SK-N-SH treated with all-trans-retinoic acid at 6 μM for 48 hours (cell line): ENCODE results near the gene E2F8.

Experiments
- ATAC-seq: fragments of 200-7000 bp; cut with Tn5 transposase; 3 replicates; pipeline ENCODE4 v1.9.1; 2020; ENCODE audit warnings: mild to moderate bottlenecking, moderate library complexity
- ARNTL ChIP-seq: fragments of 450-650 bp; formaldehyde crosslinking; IDR thresholded peaks from 2 replicates; pipeline ENCODE4 v1.5.0; 2020; ENCODE audit warnings: low read depth, mild to moderate bottlenecking, moderate library complexity, borderline replicate concordance
- BACH2 ChIP-seq: fragments of 250-450 bp; sonication (Bioruptor Pico); IDR thresholded peaks from 2 replicates; pipeline ENCODE4 v1.9.0; 2021; ENCODE audit warnings: mild to moderate bottlenecking, borderline replicate concordance
- CREB5 ChIP-seq: fragments of 250-450 bp; sonication (Bioruptor Pico); IDR thresholded peaks from 2 replicates; pipeline ENCODE4 v1.5.1; 2020; ENCODE audit warnings: low read depth, mild to moderate bottlenecking, moderate library complexity
- CSDC2 ChIP-seq: fragments of 250-450 bp; sonication (Bioruptor Pico); IDR thresholded peaks from 2 replicates; pipeline ENCODE4 v1.5.0; 2020; ENCODE audit warnings: mild to moderate bottlenecking, moderate library complexity
- ESRRG ChIP-seq: fragments of 250-450 bp; sonication (Bioruptor Pico); IDR thresholded peaks from 2 replicates; pipeline ENCODE4 v1.6.1; 2021; ENCODE audit warnings: mild to moderate bottlenecking
- GLIS3 ChIP-seq: fragments of 250-450 bp; sonication (Bioruptor Pico); IDR thresholded peaks from 2 replicates; pipeline ENCODE4 v1.5.0; 2020; ENCODE audit warnings: mild to moderate bottlenecking, moderate library complexity
- ISL1 ChIP-seq: fragments of 250-450 bp; sonication (Bioruptor Pico); IDR thresholded peaks from 2 replicates; pipeline ENCODE4 v2.1.2; 2022; ENCODE audit warnings: mild to moderate bottlenecking, moderate library complexity
- OSR1 ChIP-seq: fragments of 250-450 bp; sonication (Bioruptor Pico); IDR thresholded peaks from 2 replicates; pipeline ENCODE4 v1.8.0; 2022; ENCODE audit warnings: moderate library complexity, mild to moderate bottlenecking, inconsistent platforms
- PPARA ChIP-seq: fragments of 250-450 bp; sonication (Bioruptor Pico); IDR thresholded peaks from 2 replicates; pipeline ENCODE4 v1.5.0; 2020; ENCODE audit warnings: mild to moderate bottlenecking, borderline replicate concordance
- SNAI2 ChIP-seq: fragments of 250-450 bp; sonication (Bioruptor Pico); IDR thresholded peaks from 2 replicates; pipeline ENCODE4 v1.5.0; 2020; ENCODE audit warnings: mild to moderate bottlenecking, moderate library complexity
- TCF4 ChIP-seq: fragments of 250-450 bp; sonication (Bioruptor Pico); IDR thresholded peaks from 2 replicates; pipeline ENCODE4 v1.8.0; 2021; ENCODE audit warnings: mild to moderate bottlenecking, moderate library complexity, borderline replicate concordance
- TOX ChIP-seq: fragments of 250-450 bp; sonication (Bioruptor Pico); IDR thresholded peaks from 2 replicates; pipeline ENCODE4 v1.8.0; 2021; ENCODE audit warnings: mild to moderate bottlenecking, moderate library complexity, borderline replicate concordance
- ZC3H10 ChIP-seq: fragments of 250-450 bp; sonication (Bioruptor Pico); IDR thresholded peaks from 2 replicates; pipeline ENCODE4 v1.5.1; 2021; ENCODE audit warnings: mild to moderate bottlenecking, moderate library complexity
- ZFP3 ChIP-seq: fragments of 250-450 bp; sonication (Bioruptor Pico); IDR thresholded peaks from 2 replicates; pipeline ENCODE4 v1.5.0; 2020; ENCODE audit warnings: mild to moderate bottlenecking, moderate library complexity
- ZFP30 ChIP-seq: fragments of 450-650 bp; formaldehyde crosslinking; IDR thresholded peaks from 2 replicates; pipeline ENCODE4 v1.5.0; 2022; ENCODE audit warnings: mild to moderate bottlenecking, moderate library complexity
- ZNF565 ChIP-seq: fragments of 450-650 bp; formaldehyde crosslinking; conservative IDR thresholded peaks from 2 replicates; pipeline ENCODE4 v1.5.0; 2020; ENCODE audit warnings: low read depth, mild to moderate bottlenecking, moderate library complexity
- ZNF70 ChIP-seq: fragments of 450-650 bp; formaldehyde crosslinking; IDR thresholded peaks from 2 replicates; pipeline ENCODE4 v1.5.0; 2020; ENCODE audit warnings: mild to moderate bottlenecking, moderate library complexity
- ZNF8 ChIP-seq: fragments of 450-650 bp; formaldehyde crosslinking; IDR thresholded peaks from 2 replicates; pipeline ENCODE4 v1.5.0; 2020; ENCODE audit warnings: mild to moderate bottlenecking, moderate library complexity
- TF ChIP-seq, protein P1 (sequence below): fragments of 250-450 bp; sonication (Bioruptor Pico); IDR thresholded peaks from 2 replicates; pipeline ENCODE4 v1.5.1; 2021; ENCODE audit warnings: mild to moderate bottlenecking, moderate library complexity
- TF ChIP-seq, protein P2 (sequence below): fragments of 250-450 bp; sonication (Bioruptor Pico); IDR thresholded peaks from 2 replicates; pipeline ENCODE4 v1.8.0; 2021; ENCODE audit warnings: low read depth, mild to moderate bottlenecking, moderate library complexity, borderline replicate concordance
- TF ChIP-seq, protein P3 (sequence below): fragments of 250-450 bp; sonication (Bioruptor Pico); IDR thresholded peaks from 2 replicates; pipeline ENCODE4 v1.8.0; 2020; ENCODE audit warnings: mild to moderate bottlenecking, moderate library complexity, borderline replicate concordance
- TF ChIP-seq, protein P4 (sequence below): fragments of 250-450 bp; sonication (Bioruptor Pico); IDR thresholded peaks from 2 replicates; pipeline ENCODE4 v1.5.0; 2020; ENCODE audit warnings: mild to moderate bottlenecking, moderate library complexity

The E2F8 gene

DNA sequence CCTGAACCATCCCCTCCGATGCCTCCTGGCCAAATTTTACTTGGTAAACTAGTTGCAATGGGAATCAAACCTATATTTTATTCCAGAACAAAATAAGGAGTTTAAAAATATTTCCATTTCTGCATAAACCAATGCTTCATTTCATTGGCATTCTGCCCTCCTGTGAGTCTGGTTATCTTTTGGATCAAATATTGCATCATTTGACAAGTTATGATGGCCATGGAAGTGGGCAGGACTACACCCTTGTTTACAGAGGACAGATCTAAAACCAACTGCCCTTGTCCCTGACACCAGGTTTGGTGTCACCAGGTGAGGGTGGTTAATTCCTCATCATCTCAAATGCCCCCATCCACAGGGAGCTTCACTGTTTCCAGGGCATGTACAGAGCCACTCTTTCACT is 28.2 kb upstream of the E2F8 start:
- ATAC-seq = no peak
- TF ChIP-seq BACH2 (CRISPR knock-in tag) = no peak
- no peak for TF ChIP-seq ESRRG (CRISPR knock-in tag)
- TF ChIP-seq, protein P1, sequence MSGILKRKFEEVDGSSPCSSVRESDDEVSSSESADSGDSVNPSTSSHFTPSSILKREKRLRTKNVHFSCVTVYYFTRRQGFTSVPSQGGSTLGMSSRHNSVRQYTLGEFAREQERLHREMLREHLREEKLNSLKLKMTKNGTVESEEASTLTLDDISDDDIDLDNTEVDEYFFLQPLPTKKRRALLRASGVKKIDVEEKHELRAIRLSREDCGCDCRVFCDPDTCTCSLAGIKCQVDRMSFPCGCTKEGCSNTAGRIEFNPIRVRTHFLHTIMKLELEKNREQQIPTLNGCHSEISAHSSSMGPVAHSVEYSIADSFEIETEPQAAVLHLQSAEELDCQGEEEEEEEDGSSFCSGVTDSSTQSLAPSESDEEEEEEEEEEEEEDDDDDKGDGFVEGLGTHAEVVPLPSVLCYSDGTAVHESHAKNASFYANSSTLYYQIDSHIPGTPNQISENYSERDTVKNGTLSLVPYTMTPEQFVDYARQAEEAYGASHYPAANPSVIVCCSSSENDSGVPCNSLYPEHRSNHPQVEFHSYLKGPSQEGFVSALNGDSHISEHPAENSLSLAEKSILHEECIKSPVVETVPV (CRISPR knock-in tag) = no peak
- no peak for TF ChIP-seq ZFP30
- no peak for TF ChIP-seq PPARA
- TF ChIP-seq ARNTL = no peak
- TF ChIP-seq ZNF8 (CRISPR knock-in tag) = no peak
- no peak for TF ChIP-seq TCF4 (CRISPR knock-in tag)
- no peak for TF ChIP-seq ZNF70 (CRISPR knock-in tag)

- TF ChIP-seq, protein P2, sequence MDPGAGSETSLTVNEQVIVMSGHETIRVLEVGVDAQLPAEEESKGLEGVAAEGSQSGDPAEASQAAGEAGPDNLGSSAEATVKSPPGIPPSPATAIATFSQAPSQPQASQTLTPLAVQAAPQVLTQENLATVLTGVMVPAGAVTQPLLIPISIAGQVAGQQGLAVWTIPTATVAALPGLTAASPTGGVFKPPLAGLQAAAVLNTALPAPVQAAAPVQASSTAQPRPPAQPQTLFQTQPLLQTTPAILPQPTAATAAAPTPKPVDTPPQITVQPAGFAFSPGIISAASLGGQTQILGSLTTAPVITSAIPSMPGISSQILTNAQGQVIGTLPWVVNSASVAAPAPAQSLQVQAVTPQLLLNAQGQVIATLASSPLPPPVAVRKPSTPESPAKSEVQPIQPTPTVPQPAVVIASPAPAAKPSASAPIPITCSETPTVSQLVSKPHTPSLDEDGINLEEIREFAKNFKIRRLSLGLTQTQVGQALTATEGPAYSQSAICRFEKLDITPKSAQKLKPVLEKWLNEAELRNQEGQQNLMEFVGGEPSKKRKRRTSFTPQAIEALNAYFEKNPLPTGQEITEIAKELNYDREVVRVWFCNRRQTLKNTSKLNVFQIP = no peak
- no peak for TF ChIP-seq CSDC2 (CRISPR knock-in tag)
- no peak for TF ChIP-seq ZC3H10 (CRISPR knock-in tag)
- TF ChIP-seq, protein P3, sequence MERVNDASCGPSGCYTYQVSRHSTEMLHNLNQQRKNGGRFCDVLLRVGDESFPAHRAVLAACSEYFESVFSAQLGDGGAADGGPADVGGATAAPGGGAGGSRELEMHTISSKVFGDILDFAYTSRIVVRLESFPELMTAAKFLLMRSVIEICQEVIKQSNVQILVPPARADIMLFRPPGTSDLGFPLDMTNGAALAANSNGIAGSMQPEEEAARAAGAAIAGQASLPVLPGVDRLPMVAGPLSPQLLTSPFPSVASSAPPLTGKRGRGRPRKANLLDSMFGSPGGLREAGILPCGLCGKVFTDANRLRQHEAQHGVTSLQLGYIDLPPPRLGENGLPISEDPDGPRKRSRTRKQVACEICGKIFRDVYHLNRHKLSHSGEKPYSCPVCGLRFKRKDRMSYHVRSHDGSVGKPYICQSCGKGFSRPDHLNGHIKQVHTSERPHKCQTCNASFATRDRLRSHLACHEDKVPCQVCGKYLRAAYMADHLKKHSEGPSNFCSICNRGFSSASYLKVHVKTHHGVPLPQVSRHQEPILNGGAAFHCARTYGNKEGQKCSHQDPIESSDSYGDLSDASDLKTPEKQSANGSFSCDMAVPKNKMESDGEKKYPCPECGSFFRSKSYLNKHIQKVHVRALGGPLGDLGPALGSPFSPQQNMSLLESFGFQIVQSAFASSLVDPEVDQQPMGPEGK (CRISPR knock-in tag) = no peak
- TF ChIP-seq OSR1 (CRISPR knock-in tag) = no peak
- TF ChIP-seq ESRRG (CRISPR knock-in tag) = no peak
- TF ChIP-seq ZNF70 (CRISPR knock-in tag) = no peak
- no peak for TF ChIP-seq ZFP30
- no peak for TF ChIP-seq ZFP3 (CRISPR knock-in tag)
- no peak for TF ChIP-seq ISL1 (CRISPR knock-in tag)
- no peak for TF ChIP-seq PPARA
- no peak for TF ChIP-seq SNAI2 (CRISPR knock-in tag)
- no peak for TF ChIP-seq GLIS3 (CRISPR knock-in tag)
- TF ChIP-seq, protein P4, sequence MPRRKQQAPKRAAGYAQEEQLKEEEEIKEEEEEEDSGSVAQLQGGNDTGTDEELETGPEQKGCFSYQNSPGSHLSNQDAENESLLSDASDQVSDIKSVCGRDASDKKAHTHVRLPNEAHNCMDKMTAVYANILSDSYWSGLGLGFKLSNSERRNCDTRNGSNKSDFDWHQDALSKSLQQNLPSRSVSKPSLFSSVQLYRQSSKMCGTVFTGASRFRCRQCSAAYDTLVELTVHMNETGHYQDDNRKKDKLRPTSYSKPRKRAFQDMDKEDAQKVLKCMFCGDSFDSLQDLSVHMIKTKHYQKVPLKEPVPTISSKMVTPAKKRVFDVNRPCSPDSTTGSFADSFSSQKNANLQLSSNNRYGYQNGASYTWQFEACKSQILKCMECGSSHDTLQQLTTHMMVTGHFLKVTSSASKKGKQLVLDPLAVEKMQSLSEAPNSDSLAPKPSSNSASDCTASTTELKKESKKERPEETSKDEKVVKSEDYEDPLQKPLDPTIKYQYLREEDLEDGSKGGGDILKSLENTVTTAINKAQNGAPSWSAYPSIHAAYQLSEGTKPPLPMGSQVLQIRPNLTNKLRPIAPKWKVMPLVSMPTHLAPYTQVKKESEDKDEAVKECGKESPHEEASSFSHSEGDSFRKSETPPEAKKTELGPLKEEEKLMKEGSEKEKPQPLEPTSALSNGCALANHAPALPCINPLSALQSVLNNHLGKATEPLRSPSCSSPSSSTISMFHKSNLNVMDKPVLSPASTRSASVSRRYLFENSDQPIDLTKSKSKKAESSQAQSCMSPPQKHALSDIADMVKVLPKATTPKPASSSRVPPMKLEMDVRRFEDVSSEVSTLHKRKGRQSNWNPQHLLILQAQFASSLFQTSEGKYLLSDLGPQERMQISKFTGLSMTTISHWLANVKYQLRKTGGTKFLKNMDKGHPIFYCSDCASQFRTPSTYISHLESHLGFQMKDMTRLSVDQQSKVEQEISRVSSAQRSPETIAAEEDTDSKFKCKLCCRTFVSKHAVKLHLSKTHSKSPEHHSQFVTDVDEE (CRISPR knock-in tag) = no peak
- TF ChIP-seq, protein P1 (CRISPR knock-in tag) = no peak
- TF ChIP-seq CREB5 = no peak
- no peak for TF ChIP-seq ZNF8 (CRISPR knock-in tag)
- no peak for TF ChIP-seq ARNTL
- no peak for TF ChIP-seq ZNF565 (CRISPR knock-in tag)
- no peak for TF ChIP-seq TOX (CRISPR knock-in tag)
- ATAC-seq = no peak
These were observed 26.8 kb upstream of the E2F8 start for GRCh38 chr11:19267567-19267966.
